Epithelial cell of proximal tubule (primary cell): ENCODE measurements around the gene CDK19. TPM values are rescaled to one million over a fixed set of nuclear protein-coding genes. Genes with fewer than 3 reads are reported as not detected.

Experiments used
- DNase-seq: peaks from one replicate; pipeline ENCODE4 v3.0.0-alpha.2; 2011; ENCODE audit warnings: low read depth
- H3K4me3 ChIP-seq: 2 replicates; pipeline ENCODE4 v1.5.1; 2011; ENCODE audit warnings: low read depth, mild to moderate bottlenecking, low read length
- CTCF ChIP-seq: conservative IDR thresholded peaks from 2 replicates; pipeline ENCODE4 v1.5.1; 2012; ENCODE audit warnings: low read depth, mild to moderate bottlenecking, low read length
- total RNA-seq: library from RNA; depleted of rRNA; stranded (reverse); fragments of >200 nt; gene quantifications from 2 replicates; pipeline ENCODE4 v1.2.3, GENCODE V29; 2015

CDK19 gene
- total RNA-seq, 1 donor from 2014 or later = 6.3 TPM

GRCh38 chr6:110781522-110782214, 33.6 kb downstream of the CDK19 start:
- H3K4me3 ChIP-seq = no peak overlapping the region
- no peak for TF ChIP-seq CTCF
- DNase-seq = no peak

GRCh38 chr6:110778333-110778732, 36.9 kb downstream of the CDK19 start:
- TF ChIP-seq CTCF = no peak
- H3K4me3 ChIP-seq = no peak overlapping the region
- no peak for DNase-seq

DNA sequence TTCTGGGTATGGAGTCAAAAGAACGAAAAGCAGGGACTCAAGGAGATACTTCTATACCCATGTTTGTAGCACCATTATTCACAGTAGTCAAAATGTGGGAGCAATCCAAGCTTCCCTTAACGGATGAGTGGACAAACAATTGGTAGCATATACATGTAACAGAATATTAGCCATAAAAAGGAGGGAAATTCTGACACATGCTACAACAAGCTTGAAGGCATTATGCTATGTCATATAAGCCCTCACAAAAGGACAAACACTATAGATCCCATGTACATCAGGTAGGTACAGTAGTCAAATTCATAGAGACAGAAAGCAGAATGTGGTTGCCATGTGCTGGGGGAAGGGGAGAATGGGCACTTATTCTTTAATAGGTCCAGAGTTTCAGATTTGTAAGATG, 37.6 kb downstream of the CDK19 start:
- no peak overlapping the region for H3K4me3 ChIP-seq
- no peak for DNase-seq
- TF ChIP-seq CTCF = no peak

- DNase-seq = no peak
- no peak for TF ChIP-seq CTCF
- no peak overlapping the region for H3K4me3 ChIP-seq
Observed at GRCh38 chr6:110776413-110776812, 38.9 kb downstream of the CDK19 start.

GRCh38 chr6:110769923-110770322, 45.3 kb downstream of the CDK19 start:
- no peak for TF ChIP-seq CTCF
- DNase-seq = no peak
- H3K4me3 ChIP-seq = no peak overlapping the region

DNA sequence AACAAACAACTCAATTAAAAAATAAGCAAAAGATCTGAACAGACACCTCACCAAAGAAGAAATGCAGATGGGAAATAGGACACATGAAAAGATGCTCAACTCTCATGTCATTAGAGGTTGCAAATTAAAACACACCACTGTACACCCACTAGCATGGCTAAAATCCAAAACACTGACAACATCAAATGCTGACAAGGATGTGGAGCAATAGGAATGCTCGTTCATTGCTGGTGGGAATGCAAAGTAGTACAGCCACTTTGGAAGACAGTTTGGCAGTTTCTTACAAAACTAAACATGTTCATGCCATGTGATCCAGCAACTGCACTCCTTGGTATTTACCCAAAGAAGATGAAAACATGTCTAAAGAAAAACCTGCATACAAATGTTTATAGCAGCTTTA, 47.2 kb downstream of the CDK19 start:
- DNase-seq = no peak
- TF ChIP-seq CTCF = no peak
- no peak overlapping the region for H3K4me3 ChIP-seq

DNA sequence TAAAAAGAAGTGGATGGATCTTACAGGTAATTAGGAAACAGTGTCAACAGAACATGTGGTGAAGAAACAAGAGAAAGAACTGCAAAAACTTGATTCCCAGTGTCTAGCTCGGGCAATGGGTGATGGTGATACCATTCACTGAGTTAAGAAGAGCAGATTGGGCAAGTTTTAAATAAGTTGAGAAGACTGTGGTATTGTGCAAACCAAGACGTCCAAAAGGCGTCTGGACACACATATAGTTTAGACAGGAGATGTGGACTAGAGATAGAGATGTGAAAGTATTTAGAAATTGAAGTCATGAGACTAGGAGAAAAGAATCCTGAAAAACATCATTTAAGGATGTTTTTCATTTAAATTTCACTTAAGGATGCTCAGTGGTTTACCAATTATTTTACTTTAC, 53.9 kb downstream of the CDK19 start:
- H3K4me3 ChIP-seq = no peak overlapping the region
- no peak for TF ChIP-seq CTCF
- no peak for DNase-seq
